Left renal cortex interstitium (tissue), 4 donors: ENCODE data around the gene NOL4L. TPM values are rescaled to one million over a fixed set of nuclear protein-coding genes. Genes with fewer than 3 reads are reported as not detected.
"Not testable (repeated sequence)": the region's sequence is repeated elsewhere in the genome, so short reads cannot be mapped to it uniquely, and the experiment has no call there.

Experiments used
- DNase-seq, 4 donors: peaks; one replicate each; pipeline ENCODE4 v3.0.0-alpha.2; 2013; ENCODE audit warnings: low read depth in 4 of 4, low spot score in 2 of 4, missing footprints in 1 of 4
- polyA plus RNA-seq, 4 donors: library from polyadenylated mRNA; unstranded; fragments of 120-200 nt; gene quantifications; one replicate each; pipeline ENCODE4 v1.2.1, GENCODE V29; 2013; ENCODE audit not compliant: insufficient read length in 4 of 4

The NOL4L gene
- polyA plus RNA-seq, 4 donors: 42.5 to 67.9 (median 55.9) TPM

DNA sequence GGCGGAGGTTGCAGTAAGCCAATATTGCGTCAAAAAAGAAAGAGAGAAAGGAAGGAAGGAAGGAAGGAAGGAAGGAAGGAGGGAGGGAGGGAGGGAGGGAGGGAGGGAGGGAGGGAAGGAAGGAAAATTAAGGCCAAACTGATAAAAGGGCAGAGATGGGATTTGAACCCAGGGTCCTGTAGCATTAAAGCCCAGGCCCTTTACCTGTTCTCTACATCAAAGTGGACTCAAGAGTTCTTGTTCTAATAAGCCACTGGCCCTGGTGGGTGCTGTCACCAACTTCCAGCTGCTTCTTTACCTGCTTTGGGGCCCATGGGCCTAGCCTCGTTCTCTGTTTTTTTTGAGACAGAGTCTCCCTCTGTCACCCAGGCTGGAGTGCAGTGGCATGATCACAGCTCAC, 7.1 kb downstream of the NOL4L start:
- DNase-seq: not testable (repeated sequence)

DNA sequence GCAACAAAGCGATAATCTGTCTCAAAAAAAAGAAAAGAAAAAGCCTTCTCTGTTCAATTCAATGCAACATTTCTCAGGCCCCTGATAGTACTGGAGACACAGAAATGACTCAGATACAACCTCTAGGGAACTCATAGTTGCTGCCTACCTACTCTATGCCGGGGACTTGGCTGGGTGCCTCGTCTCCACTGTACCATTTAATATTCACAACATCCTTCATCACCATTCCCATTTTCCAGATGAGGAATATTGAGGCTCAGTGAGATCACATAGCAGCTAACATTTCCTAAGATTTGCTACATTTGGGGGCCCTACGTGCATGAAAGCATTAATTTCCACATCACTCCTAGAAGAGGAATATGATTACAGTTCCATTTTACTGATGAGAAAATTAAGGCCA, 7.5 kb downstream of the NOL4L start:
- DNase-seq: no peak

DNA sequence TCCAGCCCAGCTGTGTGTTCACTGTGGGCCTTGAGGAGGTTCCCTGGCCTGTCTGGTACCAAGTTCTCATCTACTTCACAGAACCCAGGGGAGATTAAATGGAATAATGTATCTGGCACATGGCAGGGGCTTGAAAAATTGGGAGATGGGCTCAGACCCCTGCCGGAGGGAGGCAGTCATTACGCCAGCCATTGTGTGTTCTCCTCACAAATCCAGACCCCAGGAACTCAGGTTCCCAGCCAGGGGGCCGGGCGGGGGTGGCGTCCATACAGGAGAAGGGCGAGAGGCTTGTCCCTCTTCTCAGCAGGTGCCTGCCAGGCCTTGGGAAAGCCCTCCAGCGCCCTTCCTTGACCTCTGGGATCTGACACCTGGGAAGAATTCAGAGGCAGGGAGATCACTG, 8.1 kb downstream of the NOL4L start:
- DNase-seq: no peak

DNA sequence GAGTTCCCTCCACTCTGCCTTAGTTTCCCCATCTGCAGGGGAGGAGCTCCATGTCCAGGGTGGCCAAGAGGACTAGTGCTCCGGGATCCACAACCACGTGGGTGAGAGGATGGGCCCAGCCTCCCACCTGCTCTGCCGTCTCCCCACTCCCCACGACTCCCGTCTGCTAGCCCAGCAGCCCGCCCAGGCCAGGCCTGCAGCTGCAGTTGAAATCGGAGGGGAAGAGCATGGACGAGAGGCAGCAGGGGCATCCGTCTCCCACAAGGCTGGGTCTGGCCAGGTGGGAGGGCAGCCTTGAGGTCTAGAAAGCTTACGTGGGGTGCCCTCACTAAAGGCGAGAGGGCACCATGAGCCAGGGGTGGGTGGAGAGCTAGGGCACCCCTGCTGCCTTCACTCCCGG, 8.6 kb downstream of the NOL4L start:
- no peak for DNase-seq

DNA sequence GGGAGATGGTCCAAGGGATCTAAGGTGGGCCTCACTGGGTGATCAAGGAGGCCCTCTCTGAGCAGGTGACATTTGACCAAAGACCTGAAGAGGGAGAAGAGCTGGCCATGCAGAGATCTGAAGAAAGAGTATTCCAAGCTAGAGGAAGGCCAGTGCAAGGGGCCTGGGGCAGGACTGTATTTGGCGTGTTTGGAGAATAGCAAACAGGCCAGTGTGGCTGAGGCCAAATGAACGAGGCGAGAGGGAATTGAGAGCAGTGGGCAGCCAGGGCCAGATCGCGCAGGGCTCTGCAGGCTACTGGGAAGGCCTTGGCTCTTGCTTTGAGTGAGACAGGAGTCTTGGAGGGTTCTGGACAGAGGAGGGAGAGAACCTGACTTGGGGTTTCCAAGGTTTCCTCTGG, 9.3 kb downstream of the NOL4L start:
- no peak for DNase-seq

DNA sequence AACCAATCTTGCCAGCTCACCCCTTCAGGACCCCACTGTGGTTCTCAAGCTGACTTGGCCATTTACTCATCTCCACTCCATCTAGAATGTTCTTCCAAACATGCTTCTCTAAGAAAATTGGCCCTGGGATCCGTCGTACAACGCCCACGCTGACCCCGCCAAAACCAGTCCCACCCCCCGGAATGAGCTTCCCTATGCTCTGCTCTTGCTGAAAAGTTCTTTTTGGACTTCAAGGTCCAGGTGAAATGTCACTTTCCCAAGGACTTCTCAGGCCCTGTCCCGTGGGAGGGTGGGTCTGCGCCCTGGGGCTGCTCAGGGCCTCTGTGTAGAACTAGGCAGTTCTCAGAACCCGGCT, 9.9 kb downstream of the NOL4L start:
- no peak for DNase-seq

DNA sequence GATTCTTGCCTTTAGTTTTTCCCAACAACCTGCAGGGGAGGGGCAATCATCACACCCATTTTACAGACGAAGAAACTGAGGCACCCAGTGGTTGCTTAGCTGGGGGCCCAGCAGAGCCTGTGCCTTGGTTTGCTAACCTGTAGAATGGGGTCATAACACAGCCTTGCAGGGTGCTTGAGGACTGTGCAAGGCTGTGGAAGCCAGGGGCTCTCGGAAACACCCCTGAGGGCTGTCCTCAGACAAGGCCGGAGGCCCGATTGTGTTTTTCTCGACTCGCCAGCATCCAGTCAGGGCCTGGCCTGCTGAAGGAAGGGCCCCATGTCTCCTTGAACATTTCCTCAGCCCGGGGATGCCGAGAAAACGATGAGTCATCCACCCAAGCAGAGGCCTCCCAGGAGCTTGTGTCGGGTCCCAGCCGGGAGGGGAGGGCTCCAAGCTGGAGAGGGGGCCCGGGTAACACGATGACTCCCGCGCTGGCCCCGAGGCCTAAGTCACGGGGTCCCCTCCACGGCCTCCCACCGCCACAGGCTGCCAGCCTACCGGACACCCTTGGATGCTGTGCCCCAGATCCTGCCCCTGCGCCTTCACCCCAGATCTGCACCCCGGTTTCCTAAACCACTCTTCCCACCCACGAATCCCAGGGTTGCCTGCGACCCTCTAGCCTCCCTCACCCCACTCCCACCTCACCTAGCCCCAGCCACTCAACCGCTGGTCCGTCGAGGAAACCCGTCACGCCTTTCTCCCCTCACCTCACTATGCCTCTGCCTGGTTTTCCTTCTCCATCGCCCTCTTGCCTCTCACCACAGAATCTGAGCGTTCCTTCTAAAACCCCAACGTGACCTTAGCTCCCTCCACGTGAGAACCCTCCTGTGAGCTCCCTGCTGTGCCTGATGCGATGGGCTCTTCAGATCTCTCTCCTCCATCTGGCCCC, 10.6 kb downstream of the NOL4L start:
- no peak for DNase-seq

DNA sequence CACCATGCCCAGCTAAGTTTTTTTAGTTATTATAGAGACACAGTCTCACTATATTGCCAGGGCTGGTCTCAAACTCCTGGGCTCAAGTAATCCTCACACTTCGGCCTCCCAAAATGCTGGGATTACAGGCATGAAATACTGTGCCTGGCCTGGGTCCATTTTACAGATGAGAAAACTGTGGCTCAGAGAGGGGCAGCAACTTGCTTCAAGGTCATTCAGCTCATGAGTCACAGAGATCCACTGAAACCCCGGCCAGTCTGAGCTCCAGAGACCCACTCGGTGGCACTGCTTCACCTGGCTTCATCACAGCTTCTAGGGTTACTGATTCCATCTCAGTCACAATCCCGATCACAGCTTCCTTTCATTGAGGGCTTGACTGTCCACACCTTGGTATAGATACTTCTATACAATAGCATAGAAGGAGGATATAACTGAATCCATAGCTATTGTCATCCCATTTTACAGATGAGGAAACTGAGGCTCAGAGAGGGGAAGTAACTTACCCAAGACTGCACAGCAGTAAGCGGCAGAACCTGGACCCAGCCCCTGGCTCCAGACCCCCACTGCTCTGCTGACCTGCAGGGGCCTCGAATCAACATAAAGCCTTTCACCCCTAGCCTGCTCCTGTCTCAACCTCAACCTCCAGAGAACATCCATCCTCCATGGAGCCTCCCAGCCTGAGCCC, 11.8 kb downstream of the NOL4L start:
- no peak for DNase-seq

DNA sequence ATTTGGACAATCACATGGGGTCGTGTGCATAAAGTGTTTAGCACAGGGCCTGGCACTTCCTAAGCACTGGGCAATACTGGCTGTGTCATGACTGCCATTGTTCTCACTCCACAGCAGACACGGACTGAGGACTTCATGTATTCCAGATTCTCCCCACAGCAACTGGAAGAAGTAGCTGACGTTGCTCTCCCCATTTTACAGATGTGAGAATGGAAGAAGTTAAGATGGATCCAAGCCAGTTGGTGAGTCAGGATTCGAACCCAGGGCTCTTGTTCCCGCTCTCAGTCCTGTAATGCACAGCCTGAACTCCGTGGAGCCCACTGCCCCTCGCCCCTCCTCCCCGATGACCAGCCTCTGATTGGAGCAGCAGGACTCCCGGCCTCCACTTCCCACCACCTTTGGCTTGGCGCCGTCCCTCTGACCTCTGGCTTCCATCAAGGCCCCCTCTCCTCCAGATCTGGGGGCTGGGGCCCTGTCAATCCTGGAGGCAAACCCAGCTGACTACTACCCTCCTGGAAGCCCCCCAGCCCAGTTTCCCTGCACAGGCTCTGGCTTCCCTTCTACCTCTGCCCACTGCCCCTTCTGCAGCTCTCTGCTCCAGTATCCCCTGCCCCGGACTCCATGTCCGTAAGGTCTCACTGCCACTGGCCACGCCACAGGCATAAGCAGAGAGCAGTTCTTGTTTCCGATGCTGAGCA, 12.7 kb downstream of the NOL4L start:
- DNase-seq: no peak

DNA sequence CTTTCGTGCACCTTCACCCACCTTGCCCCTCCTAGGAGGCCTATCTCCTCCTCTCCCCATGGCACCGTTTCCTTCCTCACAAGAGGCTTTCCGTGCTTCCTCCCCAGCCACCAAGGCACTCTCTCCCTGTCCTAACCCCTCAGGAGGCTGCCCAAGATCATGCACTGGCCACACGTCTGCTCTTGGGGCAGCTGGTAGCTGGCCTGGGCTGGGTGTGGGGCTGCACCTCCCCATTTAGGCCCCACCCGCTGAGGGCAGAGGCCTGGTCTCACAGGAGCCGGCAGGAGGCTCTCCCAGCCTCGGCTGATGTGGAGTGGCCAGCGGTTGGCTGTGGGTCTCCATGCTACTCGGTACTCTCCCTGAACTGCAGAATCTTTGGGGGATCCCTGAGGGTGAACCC, 13.6 kb downstream of the NOL4L start:
- DNase-seq: no peak

DNA sequence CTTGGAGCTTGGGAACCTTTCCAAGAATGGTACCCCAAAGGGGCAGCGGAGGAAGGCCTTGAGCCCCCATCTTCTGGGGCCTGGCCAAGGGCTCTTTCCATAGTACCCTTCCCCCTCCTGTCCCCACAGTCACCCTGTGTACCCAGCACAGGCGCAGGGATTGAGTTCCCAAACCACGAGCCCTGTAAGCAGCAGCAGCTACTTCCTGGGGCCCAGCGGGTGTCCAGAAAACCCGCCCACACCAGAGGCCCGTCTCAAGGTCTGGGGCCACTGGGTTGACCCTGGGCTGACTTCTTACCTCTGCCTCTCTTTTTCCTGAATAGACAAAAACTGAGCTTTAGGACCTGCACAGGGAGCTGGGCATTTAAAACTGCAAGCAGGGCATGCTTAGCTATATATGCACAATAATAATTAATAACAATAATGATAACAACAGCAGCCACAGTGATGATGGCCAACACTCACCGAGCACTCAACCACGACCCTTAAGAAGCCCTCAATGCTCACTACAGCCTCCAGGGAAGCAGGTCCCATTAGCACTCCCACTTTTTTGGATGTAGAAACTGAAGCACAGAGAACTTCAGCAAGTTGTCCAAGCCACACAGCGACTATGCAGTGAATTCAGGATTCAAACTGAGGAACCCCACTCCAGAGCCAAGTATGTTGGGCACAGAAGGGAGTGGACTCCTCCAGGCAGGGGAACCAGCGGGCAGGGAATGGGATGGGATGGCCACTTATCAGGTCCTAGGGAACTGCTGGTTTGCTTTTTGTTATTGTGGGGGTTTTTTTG, 14.5 kb downstream of the NOL4L start:
- DNase-seq: no peak

DNA sequence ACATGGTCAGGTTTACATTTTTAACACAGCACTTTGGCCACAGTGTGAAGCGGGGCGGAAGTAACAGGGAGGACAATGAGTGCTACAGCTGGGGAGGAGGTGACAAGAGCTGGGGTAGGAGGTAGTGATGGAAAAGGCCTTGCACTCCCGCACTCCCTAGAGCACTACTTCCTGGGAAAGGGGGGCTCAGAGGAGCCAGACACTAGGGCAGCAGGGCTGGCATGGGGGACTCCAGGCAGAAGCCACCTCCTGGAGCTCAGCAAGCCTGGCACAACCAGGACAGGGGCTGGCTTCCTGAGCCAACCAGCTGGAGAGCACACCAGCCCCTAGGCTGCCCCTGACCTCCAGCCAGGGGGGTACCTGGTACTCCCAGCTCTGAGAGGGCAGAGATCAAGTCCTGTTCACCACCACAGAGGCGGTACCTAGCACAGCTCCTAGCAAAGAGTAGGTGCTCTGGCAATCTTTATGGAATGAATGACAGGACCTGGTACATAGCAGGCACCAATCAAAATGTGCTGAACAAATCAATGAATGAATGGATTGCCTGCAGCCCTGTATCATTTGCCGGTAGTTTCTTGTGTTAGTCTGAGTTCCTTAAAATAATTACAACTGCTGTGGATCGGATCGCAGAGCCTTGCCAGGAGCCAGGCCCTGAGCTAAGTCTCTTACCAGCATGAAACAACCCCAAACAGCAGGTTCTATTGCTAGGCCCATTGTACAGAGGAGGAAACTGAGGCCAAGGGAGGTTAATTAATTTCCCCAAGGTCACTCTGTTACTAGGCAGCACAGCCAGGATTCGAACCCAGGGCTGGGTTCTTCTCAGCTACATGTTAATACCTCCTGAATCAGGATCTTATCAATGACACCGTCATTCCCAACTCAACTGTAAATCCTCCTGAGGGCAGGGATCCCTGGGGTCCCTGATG, 15.5 kb downstream of the NOL4L start:
- no peak for DNase-seq

DNA sequence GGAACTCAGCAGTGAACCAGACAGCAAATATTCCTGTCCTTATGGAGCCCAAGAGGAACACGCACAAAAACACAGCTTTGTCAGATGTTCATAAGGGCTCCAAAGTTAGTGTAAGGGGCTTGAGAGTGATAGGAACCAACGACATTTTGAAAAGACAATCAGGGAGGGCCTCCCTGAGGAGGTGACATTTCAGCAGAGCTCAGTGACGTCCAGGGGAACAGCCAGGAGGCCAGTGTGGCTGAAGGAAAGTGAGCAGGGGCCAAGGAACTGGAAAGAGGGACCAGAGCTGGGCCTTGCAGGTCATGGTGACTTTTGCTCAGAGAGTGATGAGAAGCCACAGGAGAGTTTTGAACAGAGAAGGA, 16.1 kb downstream of the NOL4L start:
- no peak for DNase-seq

DNA sequence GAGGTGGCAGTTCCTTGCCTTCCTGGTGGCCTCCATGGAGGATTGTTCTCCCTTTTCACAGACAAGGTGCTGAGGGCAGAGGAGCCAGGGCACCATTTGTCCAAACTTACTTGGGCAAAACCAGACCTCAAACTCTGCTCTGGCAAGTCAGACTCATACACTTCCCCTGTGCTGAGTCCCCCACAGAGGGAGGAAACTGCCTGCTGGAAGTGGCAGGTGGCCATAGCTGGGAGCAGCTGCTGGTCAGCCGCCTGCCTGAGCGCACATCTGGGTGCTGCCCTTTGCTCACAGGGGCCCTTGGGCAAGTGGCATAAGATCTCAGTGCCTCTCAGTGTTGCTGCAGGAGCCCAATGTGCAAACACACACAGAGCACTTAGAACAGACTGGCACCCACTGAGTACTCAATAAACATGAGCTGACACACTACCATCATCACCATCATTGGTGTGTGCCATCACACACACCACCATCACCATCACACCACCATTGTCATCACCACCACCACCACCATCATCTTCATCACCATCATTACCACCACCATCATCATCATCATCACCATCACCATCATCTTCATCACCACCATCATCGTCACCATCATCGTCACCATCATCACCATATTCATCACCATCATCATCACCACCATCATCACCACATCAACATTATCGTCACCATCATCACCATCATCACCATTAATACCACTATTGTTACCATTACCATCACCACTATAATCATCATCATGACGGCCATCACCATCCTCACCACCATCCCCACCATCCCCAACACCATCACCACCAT, 17.6 kb downstream of the NOL4L start:
- no peak for DNase-seq

DNA sequence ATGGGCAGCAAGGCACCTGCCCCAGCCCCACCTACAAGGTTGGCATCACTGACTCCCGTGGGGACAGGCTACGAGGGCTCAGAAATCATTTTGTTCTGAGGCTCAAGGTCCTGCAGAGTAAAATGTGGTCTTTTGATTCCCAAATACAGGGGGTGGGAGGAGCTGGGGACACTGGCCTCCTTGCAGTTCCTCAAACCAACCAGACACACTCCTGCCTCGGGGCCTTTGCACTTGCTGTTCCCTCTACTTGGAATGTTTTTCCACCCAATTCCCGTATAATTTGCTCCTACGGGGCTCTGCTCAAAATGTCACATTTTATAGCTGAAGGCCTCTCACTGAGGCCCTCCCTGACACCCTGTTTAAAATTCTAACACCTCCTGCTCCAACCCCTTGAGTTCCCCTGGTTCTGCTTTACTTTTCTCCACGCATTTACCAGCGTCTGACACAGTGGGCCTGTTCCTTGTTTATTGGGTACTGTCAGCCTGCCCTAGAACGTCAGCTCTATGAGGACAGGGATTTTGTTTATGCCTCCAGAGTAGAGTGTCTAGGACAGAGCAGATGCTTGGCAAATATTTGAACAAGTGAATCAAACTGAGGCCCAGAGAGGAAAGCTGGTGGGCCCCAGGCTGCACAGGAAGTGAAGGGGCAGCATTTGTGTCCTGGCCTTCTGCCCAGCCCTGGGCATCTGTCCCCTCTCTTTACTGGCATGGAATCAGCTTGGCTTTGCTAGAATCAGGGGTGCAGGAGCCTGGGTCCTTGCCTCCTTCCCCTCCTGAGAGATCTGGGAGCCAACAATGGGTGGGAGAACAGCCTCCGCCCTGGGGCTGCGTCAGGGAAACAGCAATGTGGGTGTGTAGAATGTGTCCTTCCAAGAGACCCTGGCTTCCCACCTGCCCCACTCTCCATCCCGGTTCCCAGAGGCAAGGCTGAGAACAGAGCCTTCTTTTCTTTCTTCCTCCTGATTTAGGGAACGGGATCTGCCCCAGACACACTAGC, 18.5 kb downstream of the NOL4L start:
- DNase-seq: no peak

DNA sequence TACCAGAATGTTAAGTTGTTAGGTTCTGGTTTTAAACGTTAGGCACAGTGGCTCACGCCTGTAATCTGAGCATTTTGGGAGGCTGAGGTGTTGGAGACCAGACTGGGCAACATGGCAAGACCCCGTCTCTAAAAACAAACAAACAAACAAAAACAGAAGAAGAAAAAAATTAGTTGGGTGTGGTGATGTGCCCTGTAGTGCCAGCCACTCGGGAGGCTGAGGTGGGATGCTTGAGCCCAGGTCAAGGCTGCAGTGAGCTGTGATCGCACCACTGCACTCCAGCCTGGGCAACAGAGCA, 19.4 kb downstream of the NOL4L start:
- DNase-seq: no peak

DNA sequence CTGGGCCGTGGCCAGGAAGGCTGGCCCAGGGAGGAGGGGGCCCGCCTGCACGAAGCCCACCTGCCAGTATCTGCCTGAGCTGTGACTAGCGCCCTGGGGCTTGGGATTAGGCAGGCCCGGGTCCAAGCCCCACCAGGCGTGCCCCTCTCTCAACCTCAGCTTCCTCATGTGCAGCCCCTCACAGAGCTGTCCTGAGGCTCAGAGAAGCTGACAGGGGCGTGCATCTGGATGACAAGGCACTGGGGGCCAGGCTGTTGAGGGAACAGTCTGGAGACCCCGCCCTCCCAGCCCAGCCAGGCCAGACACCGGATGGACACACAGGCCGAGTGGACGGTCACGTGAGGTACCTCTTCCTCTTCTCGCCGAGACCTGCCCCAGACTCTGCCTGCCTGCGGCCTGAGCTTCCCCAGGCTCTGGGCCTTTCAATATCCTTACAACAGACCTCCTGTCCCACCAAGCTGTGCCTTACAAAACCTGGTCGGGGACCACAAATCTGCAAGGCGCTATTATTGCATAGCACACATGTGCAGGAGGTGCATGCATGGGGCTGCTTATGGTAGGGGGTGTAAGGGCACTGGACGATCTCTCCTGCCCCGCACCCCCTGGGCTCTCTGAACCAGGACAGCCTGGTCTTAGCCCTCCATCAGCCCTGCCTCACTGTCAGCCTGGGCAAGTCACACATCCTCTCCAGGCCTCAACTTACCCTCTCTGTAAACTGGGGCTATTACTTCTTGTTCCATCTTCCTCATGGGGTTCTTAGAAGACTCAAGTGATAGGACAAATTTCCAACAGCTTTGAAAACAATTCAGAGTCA, 20.0 kb downstream of the NOL4L start:
- no peak for DNase-seq
